ENCODE results near the gene SCN5A. TPM values are rescaled to one million over a fixed set of nuclear protein-coding genes. Genes with fewer than 3 reads are reported as not detected.

The SCN5A gene
- total RNA-seq, 1 experiment from 2014 or later = not detected

DNA sequence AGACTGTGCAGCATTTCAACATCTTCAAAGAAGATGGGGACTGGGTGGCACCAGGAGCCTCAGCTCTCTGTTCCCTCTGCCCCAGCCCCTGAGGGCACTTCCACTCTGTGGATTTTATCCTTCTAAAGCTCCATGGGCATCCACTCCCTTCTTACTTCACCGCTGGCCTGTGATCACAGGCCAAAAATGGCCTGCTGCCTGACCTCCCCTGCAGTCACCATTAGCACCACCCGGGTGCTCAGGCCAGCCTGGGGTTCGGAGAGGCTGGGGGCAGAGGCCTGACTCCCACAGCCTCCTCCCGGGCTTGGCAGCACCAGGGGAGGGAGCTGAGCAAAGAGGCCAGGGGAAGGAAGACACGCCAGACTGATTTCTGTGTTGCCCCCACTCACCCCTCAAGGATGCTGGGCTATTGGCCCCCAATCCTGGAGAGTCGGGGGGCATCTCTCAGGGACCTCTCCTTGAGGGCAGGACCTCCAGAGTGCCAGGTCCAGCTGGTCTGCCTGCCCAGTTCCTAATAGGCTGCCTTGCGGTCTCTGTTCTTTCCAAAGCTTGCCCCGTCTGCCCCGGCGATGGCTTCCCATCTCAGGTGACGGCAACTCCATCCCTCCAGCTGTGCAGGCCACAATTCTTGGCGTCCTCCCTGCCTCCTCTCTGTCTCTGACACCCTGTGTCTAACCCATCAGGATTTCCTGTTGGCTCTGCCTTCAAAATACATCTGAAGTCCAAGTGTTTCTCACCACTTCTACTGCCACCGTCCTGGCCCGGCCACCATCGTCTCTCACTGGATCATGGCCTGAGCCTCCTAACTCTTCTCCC, 86.2 kb downstream of the SCN5A start:
- no peaks in the 10 kb centered on the region for H3K9me3 ChIP-seq
- no peaks in the 10 kb centered on the region for H3K36me3 ChIP-seq
- no peak for DNase-seq
- H3K27me3 ChIP-seq = no peaks in the 10 kb centered on the region
- no peak overlapping the region for H3K4me3 ChIP-seq

DNA sequence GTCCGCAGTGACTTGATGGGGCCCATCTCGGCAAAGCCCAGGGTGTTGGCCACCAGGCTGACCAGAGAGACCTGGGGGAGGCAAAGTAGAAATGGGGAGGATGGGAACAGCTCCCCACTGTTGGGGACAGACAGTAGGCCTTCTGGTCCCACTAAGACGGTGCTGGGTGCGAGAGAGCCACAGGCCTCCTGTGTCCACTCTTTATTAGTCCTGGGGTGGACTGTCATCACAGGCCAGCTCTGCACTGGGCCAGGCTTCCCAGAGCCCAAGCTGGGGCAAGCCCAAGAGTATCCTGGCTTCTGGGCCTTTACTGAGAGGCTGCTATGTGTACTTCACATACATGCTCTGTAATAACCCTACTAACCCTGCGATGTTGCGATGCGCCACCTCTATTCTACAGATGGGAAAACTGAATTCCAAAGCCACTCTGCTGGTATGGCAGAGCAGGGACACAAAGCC, 87.0 kb downstream of the SCN5A start:
- DNase-seq = no peak
- H3K36me3 ChIP-seq = no peaks in the 10 kb centered on the region
- no peaks in the 10 kb centered on the region for H3K9me3 ChIP-seq
- no peak overlapping the region for H3K4me3 ChIP-seq
- H3K27me3 ChIP-seq = no peaks in the 10 kb centered on the region

- no peak for DNase-seq
- no peaks in the 10 kb centered on the region for H3K9me3 ChIP-seq
- H3K36me3 ChIP-seq = no peaks in the 10 kb centered on the region
- H3K27me3 ChIP-seq = no peaks in the 10 kb centered on the region
- H3K4me3 ChIP-seq = no peak overlapping the region
Observed at GRCh38 chr3:38561746-38562466, 87.6 kb downstream of the SCN5A start.

- Histone ChIP-seq H3K27me3 (no peaks in the 10 kb centered on the region), H3K36me3 (no peaks in the 10 kb centered on the region), H3K4me3 (no peak overlapping the region), H3K9me3 (no peaks in the 10 kb centered on the region)
- no peak for DNase-seq
Observed at GRCh38 chr3:38560996-38561717, 88.3 kb downstream of the SCN5A start.

DNA sequence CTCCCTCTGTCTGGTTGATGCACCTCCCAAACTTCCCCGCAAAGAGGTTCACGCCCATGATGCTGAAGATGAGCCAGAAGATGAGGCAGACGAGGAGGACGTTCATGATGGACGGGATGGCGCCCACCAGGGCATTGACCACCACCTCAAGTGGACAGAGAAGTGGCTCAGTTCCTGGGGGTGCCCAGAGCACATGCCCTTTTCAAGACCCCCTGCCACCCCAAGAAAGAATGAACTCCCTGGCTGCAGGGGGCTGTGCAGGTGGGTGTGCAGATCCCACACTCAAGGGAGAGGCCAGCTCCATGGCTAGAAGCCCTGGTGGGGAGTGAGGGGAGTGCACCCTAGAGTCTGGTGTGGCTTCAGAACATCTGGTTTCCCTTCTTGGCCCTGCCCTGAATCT, 89.2 kb downstream of the SCN5A start:
- H3K27me3 ChIP-seq = no peaks in the 10 kb centered on the region
- no peaks in the 10 kb centered on the region for H3K36me3 ChIP-seq
- H3K4me3 ChIP-seq = no peak overlapping the region
- no peak for DNase-seq
- H3K9me3 ChIP-seq = no peaks in the 10 kb centered on the region

GRCh38 chr3:38558864-38559263, 90.6 kb downstream of the SCN5A start:
- no peaks in the 10 kb centered on the region for H3K9me3 ChIP-seq
- no peak for DNase-seq
- no peaks in the 10 kb centered on the region for H3K27me3 ChIP-seq
- H3K4me3 ChIP-seq = no peak overlapping the region
- H3K36me3 ChIP-seq = no peaks in the 10 kb centered on the region

GRCh38 chr3:38556640-38557358, 92.7 kb downstream of the SCN5A start:
- no peak for DNase-seq
- Histone ChIP-seq H3K27me3 (no peaks in the 10 kb centered on the region), H3K4me3 (no peak overlapping the region), H3K9me3 (no peaks in the 10 kb centered on the region), H3K36me3 (no peaks in the 10 kb centered on the region)

- no peaks in the 10 kb centered on the region for H3K27me3 ChIP-seq
- no peaks in the 10 kb centered on the region for H3K36me3 ChIP-seq
- DNase-seq = no peak
- no peak overlapping the region for H3K4me3 ChIP-seq
- no peaks in the 10 kb centered on the region for H3K9me3 ChIP-seq
Observed at GRCh38 chr3:38555926-38556325, 93.6 kb downstream of the SCN5A start.

GRCh38 chr3:38555149-38555840, 94.2 kb downstream of the SCN5A start:
- no peaks in the 10 kb centered on the region for H3K36me3 ChIP-seq
- no peaks in the 10 kb centered on the region for H3K9me3 ChIP-seq
- no peak for DNase-seq

DNA sequence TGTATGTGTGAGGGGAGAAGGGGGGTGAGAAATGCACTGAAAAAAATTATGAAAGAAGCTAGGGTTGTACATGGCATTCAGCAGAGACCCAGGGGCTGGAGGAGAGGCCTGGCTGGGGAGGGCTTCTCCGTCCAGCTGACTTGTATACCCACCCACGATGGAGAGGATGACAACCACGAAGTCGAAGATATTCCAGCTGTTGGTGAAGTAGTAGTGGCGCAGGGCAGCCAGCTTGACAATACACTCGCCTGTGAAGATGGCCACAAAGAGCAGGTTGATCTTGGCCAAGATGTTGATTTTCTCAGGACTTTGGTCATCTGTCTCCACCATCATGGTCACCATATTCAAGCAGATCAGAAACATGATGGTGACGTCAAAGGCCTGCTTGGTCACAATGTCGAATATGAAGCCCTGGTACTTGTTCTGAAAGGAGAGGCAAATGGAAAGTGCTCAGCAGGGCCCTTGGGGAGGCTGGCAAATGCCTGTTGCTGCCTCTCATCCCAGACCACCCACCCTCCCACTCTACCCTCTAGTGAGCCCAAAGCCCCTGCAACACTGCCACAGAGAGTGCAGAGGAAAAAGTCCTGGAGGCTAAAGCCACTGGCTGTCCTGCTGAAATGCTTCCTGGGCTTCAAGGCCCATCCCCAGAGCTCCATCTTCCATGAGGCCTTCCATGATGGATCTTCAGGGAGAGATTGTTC, 95.2 kb downstream of the SCN5A start:
- DNase-seq = no peak
- Histone ChIP-seq H3K36me3 (no peaks in the 10 kb centered on the region), H3K9me3 (no peaks in the 10 kb centered on the region)

More at GRCh38 chr3:38555149-38555840, 94.2 kb downstream of the SCN5A start:
- H3K4me3 ChIP-seq = no peak overlapping the region
- no peaks in the 10 kb centered on the region for H3K27me3 ChIP-seq

GRCh38 chr3:38553071-38553470, 96.4 kb downstream of the SCN5A start:
- no peak for DNase-seq
- H3K9me3 ChIP-seq = no peaks in the 10 kb centered on the region
- H3K4me3 ChIP-seq = no peak overlapping the region
- H3K27me3 ChIP-seq = no peaks in the 10 kb centered on the region
- no peaks in the 10 kb centered on the region for H3K36me3 ChIP-seq

More for the DNA sequence above, 95.2 kb downstream of the SCN5A start:
- no peaks in the 10 kb centered on the region for H3K27me3 ChIP-seq
- no peak overlapping the region for H3K4me3 ChIP-seq

GRCh38 chr3:38552364-38552763, 97.1 kb downstream of the SCN5A start:
- no peaks in the 10 kb centered on the region for H3K9me3 ChIP-seq
- no peak overlapping the region for H3K4me3 ChIP-seq
- H3K36me3 ChIP-seq = no peaks in the 10 kb centered on the region
- H3K27me3 ChIP-seq = no peaks in the 10 kb centered on the region
- DNase-seq = no peak

DNA sequence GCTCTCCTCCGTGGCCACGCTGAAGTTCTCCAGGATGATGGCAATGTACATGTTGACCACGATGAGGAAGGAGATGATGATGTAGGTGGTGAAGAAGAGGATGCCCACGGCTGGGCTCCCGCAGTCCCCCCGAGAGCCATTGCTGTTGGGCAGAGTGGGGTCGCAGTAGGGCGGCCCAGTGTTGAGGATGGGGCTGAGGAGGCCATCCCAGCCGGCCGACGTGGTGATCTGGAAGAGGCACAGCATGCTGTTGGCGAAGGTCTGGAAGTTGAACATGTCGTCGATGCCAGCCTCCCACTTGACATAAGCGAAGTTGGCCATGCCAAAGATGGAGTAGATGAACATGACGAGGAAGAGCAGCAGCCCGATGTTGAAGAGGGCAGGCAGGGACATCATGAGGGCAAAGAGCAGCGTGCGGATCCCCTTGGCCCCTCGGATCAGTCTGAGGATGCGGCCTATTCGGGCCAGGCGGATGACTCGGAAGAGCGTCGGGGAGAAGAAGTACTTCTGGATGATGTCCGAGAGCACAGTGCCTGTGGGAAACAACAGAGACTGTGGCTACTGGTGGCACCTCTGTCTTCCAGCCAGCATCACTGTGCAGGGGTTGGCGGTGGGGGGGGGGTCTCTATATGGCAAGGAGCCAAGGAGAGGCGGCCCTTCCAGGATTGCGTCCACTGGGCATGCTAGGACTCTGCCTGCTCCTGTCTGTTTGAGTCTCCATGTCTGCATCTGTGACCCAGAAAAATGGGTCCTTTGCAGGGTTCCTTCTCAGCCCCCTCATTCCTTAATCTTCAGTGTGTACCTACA, 98.3 kb downstream of the SCN5A start:
- H3K36me3 ChIP-seq = no peaks in the 10 kb centered on the region
- no peak overlapping the region for H3K4me3 ChIP-seq
- no peaks in the 10 kb centered on the region for H3K9me3 ChIP-seq
- no peak for DNase-seq
- H3K27me3 ChIP-seq = no peaks in the 10 kb centered on the region

DNA sequence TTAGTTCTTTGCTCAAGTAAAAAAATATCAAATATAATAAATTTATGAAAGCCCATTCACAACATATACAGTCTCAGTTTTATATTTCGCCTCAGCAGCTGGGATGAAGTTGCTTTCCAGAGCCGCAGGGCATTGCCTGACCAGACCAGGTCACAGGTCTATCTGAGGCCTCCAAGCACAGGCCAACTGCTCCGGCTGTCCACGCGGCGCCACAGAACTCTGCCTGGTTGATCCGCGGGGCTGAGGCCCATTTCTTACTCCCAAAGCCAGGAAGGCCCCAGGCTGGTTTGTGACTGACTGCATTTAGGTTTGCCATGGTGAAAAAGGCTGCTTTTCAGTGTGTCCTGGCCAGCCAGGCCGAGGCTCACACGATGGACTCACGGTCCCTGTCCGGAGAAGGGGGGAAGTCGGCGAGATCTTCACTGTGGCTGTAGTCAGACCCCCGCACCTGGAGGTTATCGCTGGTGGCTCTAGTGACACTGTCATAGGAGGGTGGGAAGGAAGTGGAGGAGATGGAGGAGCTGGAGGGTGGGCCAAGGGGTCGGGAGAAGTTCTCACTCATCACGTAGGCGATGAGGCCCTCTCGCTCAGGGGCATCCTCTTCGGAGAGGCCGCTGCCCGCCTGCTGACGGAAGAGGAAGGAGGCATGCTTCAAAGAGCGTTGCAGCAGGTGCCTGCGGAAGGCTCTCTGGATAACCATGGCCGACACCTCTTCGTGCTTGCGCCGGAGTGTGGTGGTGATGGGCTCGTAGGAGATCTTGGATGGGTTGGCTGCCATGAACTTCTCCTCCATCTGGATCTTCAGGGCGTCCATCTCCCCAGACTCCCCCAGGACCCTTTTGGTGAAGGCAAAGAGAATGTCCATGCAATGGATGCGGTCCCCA, 99.3 kb downstream of the SCN5A start:
- no peaks in the 10 kb centered on the region for H3K9me3 ChIP-seq
- DNase-seq = no peak
- H3K36me3 ChIP-seq = no peaks in the 10 kb centered on the region
- H3K4me3 ChIP-seq = no peak overlapping the region
- H3K27me3 ChIP-seq = no peaks in the 10 kb centered on the region
